ENCODE measurements around the gene EDNRB. TPM values are rescaled to one million over a fixed set of nuclear protein-coding genes. Genes with fewer than 3 reads are reported as not detected.

EDNRB gene
- total and polyA plus RNA-seq, 2 of the 8 experiments (the other 6 are each of a cell fraction or from before 2014, with no cell fraction given): 15.8 to 73.2 TPM

DNA sequence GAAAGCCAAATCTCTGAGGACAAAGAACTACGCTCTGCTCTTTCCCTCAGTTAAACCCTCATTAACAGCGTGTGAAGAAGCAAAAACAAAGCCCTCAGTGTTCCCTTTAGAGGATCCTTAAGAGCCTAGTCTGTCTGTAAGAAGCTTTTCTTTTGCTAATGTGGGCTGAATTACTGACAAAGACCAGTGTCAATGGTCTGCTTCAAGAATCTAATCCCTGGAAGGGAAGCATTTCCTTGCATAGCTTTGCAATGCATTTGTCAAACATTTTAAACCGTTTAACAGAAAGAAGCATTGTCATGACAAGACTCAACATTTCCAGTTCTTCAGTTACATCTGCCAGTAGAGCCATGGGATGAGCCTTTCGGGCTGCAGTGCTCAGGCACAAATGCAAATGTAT is 64.9 kb downstream of the EDNRB start (continued):
- TF ChIP-seq ZNF274 (IDR thresholded peaks at IDR 0.05; ENCODE audit: borderline replicate concordance, extremely low read depth, low read length): no peak
- TF ChIP-seq RBBP5 (IDR thresholded peaks at IDR 0.05; ENCODE audit: borderline replicate concordance, low read depth, low read length): no peak
- TF ChIP-seq SIN3A (conservative IDR thresholded peaks at IDR 0.05 in 1 of 2, IDR thresholded peaks at IDR 0.05 in 1 of 2; ENCODE audit: low read depth in 1 of 2, low read length in 2 of 2): no peak
- no peak for TF ChIP-seq TAF7 (optimal IDR thresholded peaks at IDR 0.05; ENCODE audit: borderline replicate concordance, low read depth, low read length)
- no peak for TF ChIP-seq CREB1 (IDR thresholded peaks at IDR 0.05)
- TF ChIP-seq TAF1 (IDR thresholded peaks at IDR 0.05; ENCODE audit: low read depth, low read length): no peak; the same call in 1 of the 2 replicates
- no peak for TF ChIP-seq SUZ12 (IDR thresholded peaks at IDR 0.05; ENCODE audit: low read length)
- TF ChIP-seq EP300 (IDR thresholded peaks at IDR 0.05; ENCODE audit: borderline replicate concordance in 1 of 2, low read depth in 2 of 2, low read length in 2 of 2): peak in 1 of 2 experiments; percentile 94; a peak in 2 of 3 replicates
- no peak for TF ChIP-seq NRF1 (IDR thresholded peaks at IDR 0.05; ENCODE audit: low read depth, low read length)
- no peak for TF ChIP-seq CTBP2 (IDR thresholded peaks at IDR 0.05; ENCODE audit: borderline replicate concordance, insufficient read depth, insufficient read length, low read length)
- no peak for TF ChIP-seq CHD1 (IDR thresholded peaks at IDR 0.05; ENCODE audit: low read depth, low read length)
- no peak for TF ChIP-seq GTF2F1 (IDR thresholded peaks at IDR 0.05; ENCODE audit: borderline replicate concordance, low read depth, low read length)
- no peak for TF ChIP-seq KDM5A (IDR thresholded peaks at IDR 0.05; ENCODE audit: low read length)
- no peak for TF ChIP-seq CBX5 (IDR thresholded peaks at IDR 0.05; ENCODE audit: low read depth, low read length)
- peak in 1 of 2 experiments; percentile 34; a peak in 1 of 3 replicates for TF ChIP-seq POLR2A (IDR thresholded peaks at IDR 0.05; ENCODE audit: control extremely low read depth in 1 of 2, low read depth in 2 of 2, low read length in 2 of 2)
- TF ChIP-seq POLR2AphosphoS5 (IDR thresholded peaks at IDR 0.05; ENCODE audit: low read depth, low read length): no peak; the same call in none of the 2 replicates
- TF ChIP-seq, protein P1, sequence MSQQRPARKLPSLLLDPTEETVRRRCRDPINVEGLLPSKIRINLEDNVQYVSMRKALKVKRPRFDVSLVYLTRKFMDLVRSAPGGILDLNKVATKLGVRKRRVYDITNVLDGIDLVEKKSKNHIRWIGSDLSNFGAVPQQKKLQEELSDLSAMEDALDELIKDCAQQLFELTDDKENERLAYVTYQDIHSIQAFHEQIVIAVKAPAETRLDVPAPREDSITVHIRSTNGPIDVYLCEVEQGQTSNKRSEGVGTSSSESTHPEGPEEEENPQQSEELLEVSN (IDR thresholded peaks at IDR 0.05): no peak
- TF ChIP-seq, protein P2, sequence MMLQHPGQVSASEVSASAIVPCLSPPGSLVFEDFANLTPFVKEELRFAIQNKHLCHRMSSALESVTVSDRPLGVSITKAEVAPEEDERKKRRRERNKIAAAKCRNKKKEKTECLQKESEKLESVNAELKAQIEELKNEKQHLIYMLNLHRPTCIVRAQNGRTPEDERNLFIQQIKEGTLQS (IDR thresholded peaks at IDR 0.05; ENCODE audit: insufficient read depth, low read depth, low read length): no peak
- peak; percentile 57 for TF ChIP-seq MAFK (IDR thresholded peaks at IDR 0.05; ENCODE audit: low read depth, low read length)
- TF ChIP-seq RAD21 (IDR thresholded peaks at IDR 0.05 in 1 of 2, conservative IDR thresholded peaks at IDR 0.05 in 1 of 2; ENCODE audit: low read depth in 2 of 2, low read length in 2 of 2): no peak; a peak in 1 of 4 replicates
- TF ChIP-seq RNF2 (IDR thresholded peaks at IDR 0.05; ENCODE audit: borderline replicate concordance, low read depth, low read length, missing control alignments, poor library complexity, severe bottlenecking): no peak
- peak; percentile 89 for TF ChIP-seq SP1 (IDR thresholded peaks at IDR 0.05; ENCODE audit: low read depth, low read length)
- TF ChIP-seq ASH2L (IDR thresholded peaks at IDR 0.05; ENCODE audit: low read length): no peak
- TF ChIP-seq FOSL1 (IDR thresholded peaks at IDR 0.05; ENCODE audit: insufficient read depth, low read depth, low read length): no peak

Measured in H1 (cell line).